Thyroid gland (tissue), 4 donors: Measurements from ENCODE around the gene DMRTB1. TPM values are rescaled to one million over a fixed set of nuclear protein-coding genes. Genes with fewer than 3 reads are reported as not detected.

Source experiments
- DNase-seq, 2 donors: peaks; one replicate each; pipeline ENCODE4 v3.0.0-alpha.2; 2019
- H3K27ac ChIP-seq, 3 donors: fragments of 200-600 bp; sonication (generic); 1 replicate in 2 of 3; 2 replicates in 1 of 3; pipeline ENCODE4 v1.5.1; 2016 to 2019; ENCODE audit warnings: mild to moderate bottlenecking in 1 of 3, moderate library complexity in 1 of 3
- H3K27me3 ChIP-seq: fragments of 200-600 bp; sonication (generic); one replicate; pipeline ENCODE4 v1.5.1; 2019
- H3K36me3 ChIP-seq, 2 donors: fragments of 200-600 bp; sonication (generic); one replicate each; pipeline ENCODE4 v1.5.1; 2016 to 2019
- H3K4me1 ChIP-seq, 2 donors: fragments of 200-600 bp; sonication (generic); one replicate each; pipeline ENCODE4 v1.5.1; 2017 to 2019
- H3K4me3 ChIP-seq, 3 donors: fragments of 200-600 bp; sonication (generic); replicated peaks in 1 of 3; 1 replicate in 2 of 3; 2 replicates in 1 of 3; pipeline ENCODE4 v1.5.1; 2016; ENCODE audit warnings: mild to moderate bottlenecking in 1 of 3
- H3K9me3 ChIP-seq: fragments of 200-600 bp; sonication (generic); one replicate; pipeline ENCODE4 v1.5.1; 2017
- POLR2A ChIP-seq, 2 donors: fragments of 450-650 bp; IDR thresholded peaks; one replicate each; pipeline ENCODE4 v1.6.1; 2017; ENCODE audit warnings: antibody characterized with exemption in 2 of 2, mild to moderate bottlenecking in 2 of 2, moderate library complexity in 1 of 2
- WGBS, 2 donors: methylation state at CpG; one replicate each; pipeline ENCODE4 v1.1.5; 2017; 5-methylcytosine and 5-hydroxymethylcytosine counted together
- intact Hi-C: fragments of 100-400 bp; cut with DNase I; formaldehyde crosslinking; loops from one replicate; pipeline ENCODE4 v1.15.1; 2023
- total RNA-seq, 4 donors: library from RNA; depleted of rRNA; stranded (reverse); fragments of >200 nt; gene quantifications; one replicate each; pipeline ENCODE4 v1.2.3, GENCODE V29; 2016
- TF ChIP-seq, protein P1 (sequence below), 6 experiments: fragments of 200-600 bp in 3 of 6; fragments of 450-650 bp in 3 of 6; sonication (generic) in 3 of 6; IDR thresholded peaks; one replicate each; pipeline ENCODE4 v1.5.1; 2016 to 2019; ENCODE audit warnings: antibody characterized with exemption in 6 of 6, mild to moderate bottlenecking in 2 of 6, inconsistent platforms in 1 of 6, moderate library complexity in 1 of 6

The DMRTB1 gene
- total RNA-seq, 4 donors from 2014 or later: 0.27 TPM; not detected in 3

DNA sequence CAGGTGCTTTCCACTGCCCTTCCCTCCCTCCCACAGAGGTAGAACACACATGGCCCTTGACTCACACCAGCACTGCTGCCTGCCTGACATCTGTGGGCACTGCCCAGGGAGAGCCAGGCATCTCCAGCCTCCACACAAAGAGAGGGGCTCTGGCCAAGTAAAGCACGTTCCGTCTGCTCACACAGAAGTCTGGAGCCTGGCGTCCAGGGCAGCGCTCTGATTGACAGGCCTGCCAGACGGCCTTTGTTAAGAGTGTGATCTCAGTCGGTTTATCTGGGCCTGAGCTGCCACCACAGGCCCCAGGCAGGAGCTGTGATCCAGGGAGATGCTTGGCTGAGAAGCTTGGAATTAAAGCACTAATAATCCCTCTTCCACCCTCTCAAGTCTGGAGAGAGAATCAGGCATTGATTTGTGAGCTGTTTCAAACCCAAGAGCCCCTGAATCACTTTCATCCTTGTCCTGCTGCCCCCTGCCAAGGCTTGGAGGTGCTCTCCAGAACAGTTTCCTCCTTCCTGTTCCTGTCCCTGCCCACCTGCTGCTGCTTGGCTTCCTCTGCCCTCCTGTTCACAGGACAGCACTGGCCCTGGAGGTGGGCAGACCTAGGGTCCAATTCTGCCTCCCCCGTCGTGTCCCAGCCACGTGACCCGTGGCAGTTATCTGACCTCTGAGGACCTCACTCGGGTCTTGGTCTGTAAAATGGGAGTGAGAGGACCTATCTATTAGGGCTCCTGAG, 3.7 kb downstream of the DMRTB1 start:
- no peak overlapping the region for H3K4me3 ChIP-seq
- no peaks in the 10 kb centered on the region for H3K27me3 ChIP-seq
- no peak for DNase-seq
- H3K36me3 ChIP-seq: no peaks in the 10 kb centered on the region
- no peaks in the 10 kb centered on the region for H3K9me3 ChIP-seq
- no peak overlapping the region for H3K27ac ChIP-seq
- no peak for TF ChIP-seq POLR2A (IDR thresholded peaks at IDR 0.05)
- TF ChIP-seq, protein P1, sequence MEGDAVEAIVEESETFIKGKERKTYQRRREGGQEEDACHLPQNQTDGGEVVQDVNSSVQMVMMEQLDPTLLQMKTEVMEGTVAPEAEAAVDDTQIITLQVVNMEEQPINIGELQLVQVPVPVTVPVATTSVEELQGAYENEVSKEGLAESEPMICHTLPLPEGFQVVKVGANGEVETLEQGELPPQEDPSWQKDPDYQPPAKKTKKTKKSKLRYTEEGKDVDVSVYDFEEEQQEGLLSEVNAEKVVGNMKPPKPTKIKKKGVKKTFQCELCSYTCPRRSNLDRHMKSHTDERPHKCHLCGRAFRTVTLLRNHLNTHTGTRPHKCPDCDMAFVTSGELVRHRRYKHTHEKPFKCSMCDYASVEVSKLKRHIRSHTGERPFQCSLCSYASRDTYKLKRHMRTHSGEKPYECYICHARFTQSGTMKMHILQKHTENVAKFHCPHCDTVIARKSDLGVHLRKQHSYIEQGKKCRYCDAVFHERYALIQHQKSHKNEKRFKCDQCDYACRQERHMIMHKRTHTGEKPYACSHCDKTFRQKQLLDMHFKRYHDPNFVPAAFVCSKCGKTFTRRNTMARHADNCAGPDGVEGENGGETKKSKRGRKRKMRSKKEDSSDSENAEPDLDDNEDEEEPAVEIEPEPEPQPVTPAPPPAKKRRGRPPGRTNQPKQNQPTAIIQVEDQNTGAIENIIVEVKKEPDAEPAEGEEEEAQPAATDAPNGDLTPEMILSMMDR (IDR thresholded peaks at IDR 0.05): no peak
- intact Hi-C loops: no loop called here
- WGBS, 2 donors: 80 to 88% methylated on average over 11 of the region's 11 CpGs
- H3K4me1 ChIP-seq: no peaks in the 10 kb centered on the region

DNA sequence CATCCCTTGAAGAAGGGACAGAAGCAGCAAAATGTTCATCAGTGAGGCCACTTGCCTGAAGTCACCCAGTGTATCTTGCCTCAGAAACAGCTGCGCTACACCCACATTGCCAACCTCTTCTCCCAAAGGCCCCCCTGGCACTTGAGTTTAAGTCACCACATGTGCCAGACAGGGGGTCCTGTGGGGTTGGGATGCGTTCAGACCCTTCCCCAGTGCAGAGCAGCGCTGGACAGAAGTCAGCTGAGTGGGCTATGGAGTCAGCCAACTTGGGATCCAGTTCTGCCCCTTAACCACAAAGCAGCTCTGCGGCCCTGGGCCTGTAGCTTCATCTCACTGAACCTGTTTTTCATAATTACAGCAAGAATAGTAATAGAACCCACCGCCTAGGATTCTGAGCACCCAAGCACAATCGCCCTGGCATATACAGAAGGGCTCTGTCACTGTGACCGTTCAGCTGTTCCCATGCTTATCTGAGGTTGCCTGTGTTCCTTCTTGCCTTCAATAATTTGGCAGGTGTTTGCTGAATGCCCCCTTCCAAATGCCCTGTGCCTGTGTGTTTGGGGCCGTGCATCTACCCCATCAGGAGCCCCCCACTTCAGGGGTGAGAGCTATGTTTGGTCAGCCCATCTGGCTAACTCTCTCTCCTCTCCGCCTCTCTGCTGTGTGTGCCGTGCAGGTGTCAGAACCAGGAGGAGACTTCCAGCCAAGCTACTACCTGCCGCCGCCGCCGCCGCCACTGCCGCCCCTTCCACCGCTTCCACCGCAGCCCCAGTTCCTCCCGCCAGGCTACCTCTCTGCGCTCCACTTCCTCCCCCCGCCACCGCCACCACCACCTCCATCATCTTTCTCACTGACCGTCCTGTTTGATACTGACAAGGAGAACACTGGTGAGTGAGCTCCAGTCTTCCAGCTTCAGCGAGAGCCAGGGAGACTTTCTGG, 5.0 kb downstream of the DMRTB1 start:
- DNase-seq: no peak
- H3K4me1 ChIP-seq: no peaks in the 10 kb centered on the region
- intact Hi-C loops: no loop called here
- no peak for TF ChIP-seq POLR2A (IDR thresholded peaks at IDR 0.05)
- TF ChIP-seq, protein P1 (IDR thresholded peaks at IDR 0.05): no peak
- no peak overlapping the region for H3K27ac ChIP-seq
- H3K36me3 ChIP-seq: no peaks in the 10 kb centered on the region
- no peak overlapping the region for H3K4me3 ChIP-seq
- WGBS, 2 donors: 75 to 82% methylated on average over 24 of the region's 24 CpGs
- no peaks in the 10 kb centered on the region for H3K27me3 ChIP-seq
- H3K9me3 ChIP-seq: no peaks in the 10 kb centered on the region

DNA sequence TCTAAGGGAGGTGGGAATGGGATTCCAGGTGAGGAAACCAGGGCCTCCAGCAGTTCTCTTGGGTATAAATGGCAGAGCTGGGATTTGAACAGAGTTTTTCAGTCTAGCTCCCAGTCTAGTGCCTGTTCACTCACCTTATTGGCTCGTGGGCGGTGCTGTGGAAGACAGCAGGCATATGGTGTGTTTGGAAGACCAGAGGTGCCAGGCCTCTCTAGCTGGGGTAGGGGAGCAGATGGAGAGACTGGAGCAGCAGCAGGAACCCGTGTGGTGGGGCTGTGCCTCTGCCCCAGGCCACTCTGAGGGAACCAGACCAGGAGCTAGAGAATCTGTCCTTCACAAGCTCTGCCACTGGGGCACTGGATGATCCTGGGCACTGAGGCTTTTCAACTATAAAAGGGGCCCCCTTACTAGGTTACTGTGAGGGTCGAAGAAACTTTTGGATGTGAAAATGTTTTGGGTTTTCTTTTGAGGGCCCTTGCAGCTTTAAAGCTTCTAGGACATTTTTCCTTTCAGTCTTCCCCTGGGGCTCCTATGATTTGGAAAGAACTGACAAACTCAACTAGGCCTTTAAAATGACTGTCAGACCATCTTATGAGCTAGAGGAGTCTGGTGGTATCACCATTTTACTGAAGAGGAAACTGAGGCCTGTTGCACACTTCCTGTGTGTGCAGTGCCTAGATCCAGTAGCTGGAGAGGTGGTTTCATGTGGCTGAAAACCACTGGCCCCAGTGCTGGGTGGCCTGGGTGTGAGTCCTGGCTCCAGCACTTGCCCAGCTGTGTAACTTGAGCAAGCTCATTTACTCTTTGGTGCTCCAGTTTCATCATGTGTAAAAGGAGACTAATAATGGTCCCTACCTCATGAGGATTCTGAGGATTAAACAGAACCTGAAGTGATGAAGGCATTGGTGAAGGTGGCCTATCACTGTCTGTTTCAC, 6.1 kb downstream of the DMRTB1 start:
- WGBS, 2 donors: 45 to 74% methylated on average over 4 of the region's 4 CpGs
- no peaks in the 10 kb centered on the region for H3K9me3 ChIP-seq
- intact Hi-C loops: no loop called here
- H3K27ac ChIP-seq: no peak overlapping the region
- H3K4me3 ChIP-seq: no peak overlapping the region
- peaks cover 0 to 2% of the 10 kb centered on the region in 2 donors for H3K4me1 ChIP-seq
- TF ChIP-seq, protein P1 (IDR thresholded peaks at IDR 0.05): no peak
- TF ChIP-seq POLR2A (IDR thresholded peaks at IDR 0.05): no peak
- no peak for DNase-seq
- no peaks in the 10 kb centered on the region for H3K36me3 ChIP-seq
- H3K27me3 ChIP-seq: no peaks in the 10 kb centered on the region

DNA sequence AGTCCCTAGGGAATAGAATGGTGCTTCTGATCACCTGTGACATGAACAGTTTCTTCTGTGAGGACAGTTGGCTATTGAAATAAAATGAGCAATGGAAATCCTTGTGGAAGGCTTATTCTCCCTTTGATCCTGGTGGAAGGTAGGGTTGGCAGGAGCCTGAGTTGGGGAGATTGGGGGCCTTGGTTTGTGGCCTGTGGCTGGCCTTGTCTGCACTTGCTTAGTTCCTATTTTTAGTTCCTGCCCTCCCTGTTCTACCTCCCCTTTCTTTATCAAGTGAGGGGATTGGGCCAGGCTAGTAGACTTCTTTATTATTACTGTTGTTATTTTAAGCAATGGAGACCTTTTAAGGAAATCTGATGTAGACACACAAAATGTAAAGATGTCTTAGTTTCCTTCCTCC, 8.2 kb downstream of the DMRTB1 start:
- H3K27me3 ChIP-seq: no peaks in the 10 kb centered on the region
- H3K9me3 ChIP-seq: no peaks in the 10 kb centered on the region
- intact Hi-C loops: no loop called here
- no peak for DNase-seq
- H3K27ac ChIP-seq: no peak overlapping the region
- no peak overlapping the region for H3K4me3 ChIP-seq
- H3K4me1 ChIP-seq: peaks cover 0 to 4% of the 10 kb centered on the region in 2 donors
- no peaks in the 10 kb centered on the region for H3K36me3 ChIP-seq
- no peak for TF ChIP-seq POLR2A (IDR thresholded peaks at IDR 0.05)
- TF ChIP-seq, protein P1 (IDR thresholded peaks at IDR 0.05): no peak
